ENCODE results near the gene BNC2.

BNC2 gene

DNA sequence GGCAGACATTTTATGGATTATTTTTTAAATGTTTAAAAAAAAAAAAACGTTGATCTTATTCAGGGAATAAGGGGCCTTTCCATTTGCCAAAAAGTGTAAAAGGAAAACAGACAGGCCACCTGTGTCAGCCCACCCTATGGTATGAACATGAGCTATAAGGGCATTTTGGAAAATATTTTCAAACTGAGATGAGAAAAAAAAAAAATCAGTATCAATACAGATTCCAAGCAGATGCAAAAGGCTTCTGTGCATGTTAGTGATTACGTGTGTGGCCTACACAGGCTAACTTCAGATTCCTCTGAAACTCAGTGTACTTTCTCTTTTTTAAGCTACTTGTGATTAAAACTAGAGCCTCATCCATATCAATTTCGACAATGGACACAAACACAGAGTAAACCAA lies 189.9 kb downstream of the BNC2 start:
- Mint-ChIP-seq H3K4me3 (no peak overlapping the region), H3K4me1 (ENCODE audit: low read depth) (no peaks in the 10 kb centered on the region), H3K27ac (no peak overlapping the region), H3K9me3 (peaks cover 11% of the 10 kb centered on the region), H3K27me3 (no peaks in the 10 kb centered on the region), H3K36me3 (ENCODE audit: low read depth) (no peaks in the 10 kb centered on the region)

DNA sequence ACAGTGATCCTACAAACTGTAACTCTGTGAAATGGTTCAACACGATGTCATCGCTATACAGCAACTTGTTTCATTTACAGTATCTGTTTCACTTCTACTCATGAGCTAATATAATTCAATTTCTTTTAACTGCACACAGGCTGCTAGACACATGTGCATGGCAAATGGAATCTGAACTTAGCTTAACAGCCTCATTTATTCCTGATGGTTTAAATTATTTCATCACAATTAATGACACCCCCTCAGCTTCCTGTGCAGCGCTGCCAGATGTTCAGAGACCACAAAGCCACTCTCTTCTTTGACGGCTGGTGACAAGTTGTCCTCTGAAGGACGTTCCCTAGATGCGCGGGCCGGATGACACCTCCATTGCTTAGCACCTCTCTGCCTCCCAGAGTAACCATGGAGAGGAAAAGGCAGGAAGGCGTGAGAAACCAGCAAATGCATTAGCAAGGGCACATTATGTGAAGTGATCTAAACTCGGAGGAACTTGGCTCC lies 191.1 kb downstream of the BNC2 start:
- Mint-ChIP-seq H3K9me3 (peaks cover 11% of the 10 kb centered on the region), H3K27me3 (no peaks in the 10 kb centered on the region), H3K36me3 (ENCODE audit: low read depth) (no peaks in the 10 kb centered on the region), H3K4me1 (ENCODE audit: low read depth) (no peaks in the 10 kb centered on the region), H3K4me3 (no peak overlapping the region), H3K27ac (no peak overlapping the region)

DNA sequence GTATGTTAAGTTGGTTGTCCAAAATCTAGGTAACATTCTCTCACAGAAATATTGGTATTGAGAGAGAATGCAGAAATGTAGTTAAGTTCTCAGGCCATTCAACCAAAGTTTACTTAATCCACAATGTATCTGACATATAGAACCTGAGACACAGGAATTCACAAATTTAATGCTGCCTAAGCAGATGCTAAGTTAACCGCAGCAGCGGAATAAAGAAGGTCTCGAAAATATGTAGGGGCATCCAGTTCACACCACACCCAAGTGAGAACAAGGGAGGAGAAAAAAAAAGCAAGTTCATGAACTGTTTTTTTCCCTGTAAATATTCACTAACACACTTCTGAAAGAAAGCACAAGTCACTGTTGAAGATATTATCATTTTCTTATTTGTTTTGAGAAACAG lies 194.0 kb downstream of the BNC2 start:
- Mint-ChIP-seq H3K4me3 (no peak overlapping the region), H3K27me3 (no peaks in the 10 kb centered on the region), H3K4me1 (ENCODE audit: low read depth) (no peaks in the 10 kb centered on the region), H3K36me3 (ENCODE audit: low read depth) (no peaks in the 10 kb centered on the region), H3K27ac (no peak overlapping the region), H3K9me3 (peaks cover 6% of the 10 kb centered on the region)

DNA sequence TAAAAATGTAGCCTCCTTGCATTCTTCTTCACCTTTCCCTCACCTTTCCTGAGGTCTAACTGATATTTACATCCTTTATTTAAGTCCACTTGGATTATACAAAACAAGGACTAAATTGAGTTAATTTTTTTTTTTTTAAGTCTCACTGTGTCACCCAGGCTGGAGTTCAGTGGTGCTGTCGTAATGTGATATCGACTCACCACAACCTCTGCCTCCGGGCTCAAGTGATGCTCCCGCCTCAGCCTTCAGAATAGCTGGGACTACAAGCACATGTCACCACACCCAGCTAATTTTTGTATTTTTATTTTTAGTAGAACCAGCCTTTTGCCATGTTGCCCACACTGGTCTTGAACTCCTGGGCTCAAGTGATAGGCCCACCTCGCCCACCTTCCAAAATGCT lies 195.3 kb downstream of the BNC2 start:
- Mint-ChIP-seq H3K9me3 (peaks cover 6% of the 10 kb centered on the region), H3K4me1 (ENCODE audit: low read depth) (no peaks in the 10 kb centered on the region), H3K4me3 (no peak overlapping the region)

DNA sequence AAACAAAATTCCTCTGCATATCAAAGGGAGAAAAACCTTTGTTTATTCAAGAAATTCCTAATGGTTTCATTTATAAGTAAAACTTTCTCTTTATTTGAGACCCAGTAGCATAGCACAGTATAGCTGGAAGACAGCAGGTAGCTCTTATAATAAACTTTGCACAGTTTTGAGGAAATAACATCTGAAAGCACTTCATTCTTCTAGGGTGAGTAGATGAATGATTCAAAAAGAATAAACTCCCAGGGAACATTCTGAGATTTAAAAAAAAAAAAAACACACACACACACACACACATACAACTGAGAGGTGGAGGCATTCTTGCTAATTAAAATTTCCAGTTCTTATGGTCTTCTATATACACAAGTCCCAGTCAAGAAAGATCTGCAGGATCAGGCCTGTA lies 197.3 kb downstream of the BNC2 start:
- Mint-ChIP-seq H3K27ac (no peak overlapping the region), H3K4me3 (no peak overlapping the region), H3K9me3 (peaks cover 6% of the 10 kb centered on the region), H3K4me1 (ENCODE audit: low read depth) (no peaks in the 10 kb centered on the region), H3K36me3 (ENCODE audit: low read depth) (no peaks in the 10 kb centered on the region), H3K27me3 (no peaks in the 10 kb centered on the region)

More for the DNA sequence above, 195.3 kb downstream of the BNC2 start:
- no peak overlapping the region for H3K27ac Mint-ChIP-seq
- no peaks in the 10 kb centered on the region for H3K36me3 Mint-ChIP-seq (ENCODE audit: low read depth)
- H3K27me3 Mint-ChIP-seq = no peaks in the 10 kb centered on the region

DNA sequence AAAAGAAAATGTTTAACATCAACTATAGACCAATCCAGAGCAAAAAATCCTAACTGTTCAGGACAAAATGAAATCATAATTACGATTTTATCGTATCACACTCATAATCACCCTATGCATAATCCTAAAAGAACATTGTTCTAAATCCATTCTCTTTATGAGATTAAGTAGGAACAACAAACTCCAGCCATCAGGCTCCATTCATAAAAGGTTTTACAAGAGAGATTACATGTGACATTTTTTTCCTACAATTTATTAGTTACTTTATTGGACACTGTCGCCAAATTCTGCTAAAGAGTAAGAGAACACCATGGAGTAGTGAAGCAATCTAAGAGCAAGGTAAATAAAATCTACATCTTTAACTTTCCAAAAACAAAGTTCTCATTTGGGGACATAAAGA lies 198.0 kb downstream of the BNC2 start:
- Mint-ChIP-seq H3K4me1 (ENCODE audit: low read depth) (no peaks in the 10 kb centered on the region), H3K9me3 (peaks cover under 1% of the 10 kb centered on the region), H3K4me3 (no peak overlapping the region), H3K36me3 (ENCODE audit: low read depth) (no peaks in the 10 kb centered on the region), H3K27ac (no peak overlapping the region), H3K27me3 (no peaks in the 10 kb centered on the region)

DNA sequence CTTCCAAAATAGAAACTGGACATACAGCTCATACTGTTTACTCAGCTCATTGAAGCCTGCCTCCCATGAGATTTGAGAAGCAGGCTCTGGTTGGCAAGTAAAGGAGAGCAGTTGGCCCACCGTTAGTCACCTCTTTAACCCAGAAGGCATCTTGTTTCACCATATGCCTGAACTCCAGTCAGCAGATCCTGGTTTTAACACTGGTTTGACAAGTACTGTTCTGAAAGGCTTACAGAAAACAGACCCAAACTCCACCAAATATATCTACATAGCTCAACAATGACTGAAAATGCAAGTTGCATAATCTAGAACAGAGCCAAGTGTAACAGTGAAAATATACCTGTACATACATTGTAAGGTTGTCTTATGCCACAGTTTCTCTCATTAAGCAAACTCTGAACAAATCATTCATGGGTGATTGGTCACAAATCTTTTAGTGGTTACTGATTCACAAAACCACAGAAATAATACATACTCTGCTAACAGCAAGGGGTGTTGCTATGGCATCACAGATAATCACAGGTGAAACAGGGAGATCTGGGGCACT lies 198.8 kb downstream of the BNC2 start:
- Mint-ChIP-seq H3K27ac (no peak overlapping the region), H3K36me3 (ENCODE audit: low read depth) (no peaks in the 10 kb centered on the region), H3K4me1 (ENCODE audit: low read depth) (no peaks in the 10 kb centered on the region), H3K9me3 (no peaks in the 10 kb centered on the region), H3K4me3 (no peak overlapping the region), H3K27me3 (no peaks in the 10 kb centered on the region)

DNA sequence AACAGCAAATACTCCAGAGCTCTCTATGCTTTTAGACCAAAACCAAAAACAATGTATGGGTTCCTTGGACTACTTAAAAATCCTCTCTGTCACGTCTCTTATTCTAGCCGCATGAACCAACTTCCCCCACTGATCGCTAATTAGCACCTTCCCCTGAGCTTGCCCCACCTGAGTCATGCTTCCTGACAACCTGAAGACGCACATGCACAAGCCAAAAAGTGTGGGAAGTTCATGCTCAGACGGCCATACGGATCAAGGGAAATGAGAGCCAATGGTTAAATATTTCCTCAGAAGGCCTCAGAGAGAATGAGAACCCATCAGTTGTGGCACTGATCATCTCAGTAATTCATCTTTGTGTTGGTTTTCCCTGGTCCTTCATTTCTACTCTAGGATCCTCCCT lies 199.7 kb downstream of the BNC2 start:
- Mint-ChIP-seq H3K9me3 (no peaks in the 10 kb centered on the region), H3K27me3 (no peaks in the 10 kb centered on the region), H3K4me1 (ENCODE audit: low read depth) (no peaks in the 10 kb centered on the region), H3K27ac (no peak overlapping the region), H3K36me3 (ENCODE audit: low read depth) (no peaks in the 10 kb centered on the region), H3K4me3 (no peak overlapping the region)

DNA sequence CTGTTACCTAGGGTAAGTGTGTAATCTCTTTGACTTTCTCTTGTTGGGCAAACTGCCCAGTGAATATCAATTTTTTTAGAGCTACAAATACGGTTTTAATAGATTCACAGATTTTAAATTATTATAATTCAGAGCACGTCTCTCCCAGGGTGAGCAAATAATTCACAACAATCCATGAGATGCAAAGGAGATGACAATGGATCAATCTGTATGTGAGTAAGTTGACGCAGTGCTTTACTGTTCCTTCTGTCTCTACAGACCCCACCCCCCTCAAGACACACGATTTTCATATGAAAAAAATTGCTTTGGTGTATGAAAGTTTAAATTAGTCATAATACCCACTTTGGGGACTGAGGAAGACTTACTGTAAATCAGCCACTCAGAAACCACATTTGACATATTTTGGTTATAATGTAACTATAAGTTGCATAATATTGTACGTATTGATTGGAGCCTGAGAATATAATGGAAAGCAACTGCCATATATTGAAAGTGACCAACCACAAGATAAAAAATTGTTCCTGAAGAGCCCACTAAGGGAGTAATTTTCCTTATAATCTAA lies 201.7 kb downstream of the BNC2 start:
- peaks cover 4% of the 10 kb centered on the region for H3K9me3 Mint-ChIP-seq
- H3K27ac Mint-ChIP-seq = no peak overlapping the region
- no peak overlapping the region for H3K4me3 Mint-ChIP-seq
- no peaks in the 10 kb centered on the region for H3K4me1 Mint-ChIP-seq (ENCODE audit: low read depth)
- H3K36me3 Mint-ChIP-seq (ENCODE audit: low read depth) = no peaks in the 10 kb centered on the region
- no peaks in the 10 kb centered on the region for H3K27me3 Mint-ChIP-seq

DNA sequence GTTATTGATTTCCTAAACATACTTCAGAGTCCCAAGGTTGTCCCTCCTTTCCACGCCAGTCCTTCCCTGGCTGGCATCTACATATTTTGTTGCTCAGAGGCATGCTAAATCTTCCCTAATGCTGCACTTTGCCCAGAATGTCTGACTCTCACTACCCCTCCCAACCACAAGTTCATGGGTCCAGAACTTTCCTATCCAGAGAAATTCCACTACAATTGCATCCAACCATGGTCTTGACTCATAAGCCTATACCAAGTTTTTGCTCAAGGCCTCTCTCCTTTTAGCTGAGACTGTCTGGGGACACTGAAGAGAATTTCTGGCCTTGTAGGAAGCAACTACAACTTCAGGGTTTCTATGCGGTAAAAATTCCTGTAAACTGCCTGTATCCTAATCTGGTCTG lies 206.3 kb downstream of the BNC2 start:
- Mint-ChIP-seq H3K4me3 (no peak overlapping the region), H3K27ac (no peak overlapping the region), H3K36me3 (ENCODE audit: low read depth) (no peaks in the 10 kb centered on the region), H3K27me3 (no peaks in the 10 kb centered on the region), H3K9me3 (peaks cover 10% of the 10 kb centered on the region), H3K4me1 (ENCODE audit: low read depth) (no peaks in the 10 kb centered on the region)

DNA sequence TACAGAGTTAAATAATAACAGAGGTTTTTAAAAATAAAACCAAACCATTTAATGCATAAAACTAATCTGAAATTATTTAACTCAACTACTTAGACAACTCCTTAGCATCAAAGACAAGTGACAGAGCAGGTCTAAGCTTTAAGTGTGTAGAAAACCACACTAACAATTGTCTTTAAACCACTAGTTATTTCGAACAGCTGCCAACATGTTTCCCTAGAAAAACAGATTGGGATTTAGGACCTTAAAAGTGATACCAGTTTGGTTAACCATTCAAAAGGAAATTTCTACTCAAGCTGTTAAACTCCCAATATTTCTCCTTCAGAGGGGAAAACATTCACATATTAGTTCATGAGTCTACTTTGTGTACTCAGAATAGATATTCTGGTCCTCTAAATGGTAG lies 208.7 kb downstream of the BNC2 start:
- Mint-ChIP-seq H3K27me3 (no peaks in the 10 kb centered on the region), H3K4me3 (no peak overlapping the region), H3K9me3 (peaks cover 10% of the 10 kb centered on the region), H3K27ac (no peak overlapping the region), H3K36me3 (ENCODE audit: low read depth) (no peaks in the 10 kb centered on the region), H3K4me1 (ENCODE audit: low read depth) (no peaks in the 10 kb centered on the region)

DNA sequence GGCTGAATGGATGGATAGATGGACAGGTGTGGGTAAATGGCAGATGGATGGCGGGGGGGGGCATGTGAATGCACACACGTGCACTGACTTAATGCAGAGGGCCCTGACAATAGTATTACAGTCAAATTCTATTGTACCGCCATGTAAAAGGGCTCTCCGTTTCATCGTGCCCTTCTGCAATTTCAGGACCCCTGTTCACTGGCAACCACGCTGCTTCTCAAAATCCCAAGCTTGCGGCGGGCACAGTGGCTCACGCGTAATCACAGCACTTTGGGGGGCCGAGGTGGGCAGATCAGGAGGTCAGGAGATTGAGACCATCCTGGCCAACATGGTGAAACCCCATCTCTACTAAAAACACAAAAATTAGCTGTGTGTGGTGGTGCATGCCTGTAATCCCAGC lies 211.4 kb downstream of the BNC2 start:
- Mint-ChIP-seq H3K27ac (no peak overlapping the region), H3K9me3 (peaks cover 11% of the 10 kb centered on the region), H3K27me3 (no peaks in the 10 kb centered on the region), H3K36me3 (ENCODE audit: low read depth) (no peaks in the 10 kb centered on the region), H3K4me1 (ENCODE audit: low read depth) (no peaks in the 10 kb centered on the region), H3K4me3 (no peak overlapping the region)

DNA sequence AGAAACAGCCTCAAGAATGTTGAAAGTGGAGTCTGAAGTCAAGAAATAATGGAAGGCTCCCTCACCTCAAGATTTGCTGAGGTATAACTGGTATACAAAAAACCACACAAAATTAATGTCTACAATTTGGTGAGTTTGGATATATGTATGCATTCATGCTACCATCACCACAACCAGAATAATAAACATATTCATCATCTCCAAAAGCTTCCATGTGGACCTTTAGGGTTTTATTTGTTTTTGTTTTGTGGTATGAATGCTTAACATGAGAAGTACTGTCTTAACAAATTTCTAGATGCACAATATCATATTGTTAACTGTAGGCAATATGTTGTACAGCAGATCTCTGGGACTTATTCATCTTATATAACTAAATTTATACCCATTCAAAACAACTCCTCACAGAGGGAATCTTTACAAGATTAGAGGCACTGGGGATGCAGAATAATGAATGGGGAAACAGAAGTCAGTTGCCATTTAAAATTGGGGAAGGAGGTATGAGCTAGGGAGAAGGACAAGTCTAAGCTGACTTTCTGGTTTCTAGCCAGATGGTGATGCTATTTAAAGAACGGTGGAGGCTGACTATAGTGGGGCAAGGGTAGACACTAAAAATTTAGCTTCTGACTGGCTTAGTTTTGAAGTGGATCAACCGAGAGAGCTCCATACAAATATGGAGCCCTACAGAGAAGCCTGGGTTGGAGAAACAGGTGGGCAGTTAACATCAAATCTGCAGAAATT lies 213.9 kb downstream of the BNC2 start:
- peaks cover 6% of the 10 kb centered on the region for H3K9me3 Mint-ChIP-seq
- H3K4me1 Mint-ChIP-seq (ENCODE audit: low read depth) = no peaks in the 10 kb centered on the region
- no peaks in the 10 kb centered on the region for H3K27me3 Mint-ChIP-seq
- H3K36me3 Mint-ChIP-seq (ENCODE audit: low read depth) = no peaks in the 10 kb centered on the region
- no peak overlapping the region for H3K4me3 Mint-ChIP-seq
- H3K27ac Mint-ChIP-seq = no peak overlapping the region

DNA sequence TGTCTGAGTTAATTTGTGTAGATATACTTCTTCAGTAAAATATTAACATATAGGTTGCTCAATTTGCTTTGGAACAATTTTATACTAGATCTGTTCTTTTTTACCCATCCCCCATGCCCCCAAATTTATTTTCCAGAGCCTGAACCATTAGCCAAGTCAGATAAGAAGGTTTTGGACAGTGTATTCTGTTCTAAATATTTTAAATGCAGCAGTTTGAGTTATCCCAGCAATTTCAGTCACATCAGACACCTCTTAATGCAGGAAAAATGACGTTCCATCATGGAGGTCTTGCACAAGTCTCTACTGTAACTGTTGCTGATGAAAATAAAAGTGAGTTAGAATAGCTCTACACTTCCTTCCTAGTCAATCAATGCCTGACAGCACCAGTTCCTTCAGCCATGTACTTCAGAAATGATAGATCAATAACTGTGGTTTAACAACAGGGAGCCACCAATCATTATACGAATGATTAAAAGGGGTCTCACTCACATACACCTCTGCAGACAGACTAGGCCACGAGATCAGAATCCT lies 215.8 kb downstream of the BNC2 start:
- no peaks in the 10 kb centered on the region for H3K36me3 Mint-ChIP-seq (ENCODE audit: low read depth)
- H3K27ac Mint-ChIP-seq = no peak overlapping the region
- H3K27me3 Mint-ChIP-seq = no peaks in the 10 kb centered on the region
- peaks cover 5% of the 10 kb centered on the region for H3K9me3 Mint-ChIP-seq
- H3K4me3 Mint-ChIP-seq = no peak overlapping the region
- H3K4me1 Mint-ChIP-seq (ENCODE audit: low read depth) = no peaks in the 10 kb centered on the region

DNA sequence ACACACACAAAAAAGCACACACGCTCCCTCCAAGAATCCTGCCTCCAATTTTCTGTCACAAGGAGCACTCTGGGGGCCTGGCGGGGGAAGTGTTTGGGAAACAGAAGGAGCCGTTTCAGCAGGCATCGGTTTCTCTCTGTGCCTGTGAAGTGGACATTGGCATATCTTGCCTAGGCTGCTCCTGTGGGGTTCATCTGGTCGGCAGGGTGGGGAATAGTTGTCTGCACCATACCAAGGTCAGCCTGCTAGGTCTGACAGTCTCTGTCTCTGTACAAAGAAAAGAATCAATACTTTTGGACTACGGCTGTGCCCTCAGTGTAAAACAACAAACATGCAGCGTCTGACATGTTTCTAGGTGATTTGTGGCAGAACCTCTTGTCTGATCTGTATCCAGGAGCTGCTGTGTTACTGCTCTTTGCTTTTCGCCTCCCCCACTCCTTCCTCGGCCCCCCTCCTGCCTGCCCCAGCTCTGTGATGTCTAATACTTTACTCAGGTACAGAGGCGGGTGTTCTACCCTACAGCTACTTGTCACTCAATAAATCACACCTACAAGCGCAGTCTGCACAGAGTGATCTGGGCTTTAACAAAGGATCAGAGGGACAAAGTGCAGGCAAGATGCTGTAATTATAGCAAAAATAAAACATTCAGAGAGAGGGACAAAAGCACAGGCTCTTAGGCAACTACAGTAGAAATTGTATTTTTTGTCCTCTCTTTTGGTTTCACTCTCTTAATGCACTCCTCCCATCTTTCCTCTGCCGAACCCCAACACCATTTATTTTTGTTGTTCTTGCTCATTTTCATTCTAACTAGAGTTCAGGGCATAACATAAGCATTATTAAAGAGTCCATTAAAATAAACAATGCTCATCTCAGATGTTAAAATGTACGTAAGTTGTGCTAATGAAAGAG lies 216.7 kb downstream of the BNC2 start:
- H3K27me3 Mint-ChIP-seq = no peaks in the 10 kb centered on the region
- peaks cover 3% of the 10 kb centered on the region for H3K9me3 Mint-ChIP-seq
- no peaks in the 10 kb centered on the region for H3K36me3 Mint-ChIP-seq (ENCODE audit: low read depth)
- no peak overlapping the region for H3K4me3 Mint-ChIP-seq
- no peak overlapping the region for H3K27ac Mint-ChIP-seq
- no peaks in the 10 kb centered on the region for H3K4me1 Mint-ChIP-seq (ENCODE audit: low read depth)
